Osteoblast (primary cell): Measurements from ENCODE around the gene TBC1D3B. TPM values are rescaled to one million over a fixed set of nuclear protein-coding genes. Genes with fewer than 3 reads are reported as not detected.
"Not testable (repeated sequence)": the region's sequence is repeated elsewhere in the genome, so short reads cannot be mapped to it uniquely, and the experiment has no call there.

ENCODE experiments used
- DNase-seq: peaks from one replicate; pipeline ENCODE4 v3.0.0; 2011; ENCODE audit warnings: low spot score, mixed read lengths; ENCODE audit not compliant: insufficient read length; ENCODE audit errors: missing footprints
- H2AFZ ChIP-seq: 2 replicates; pipeline ENCODE4 v1.6.0; 2011; ENCODE audit warnings: mild to moderate bottlenecking, low read length
- H3K27ac ChIP-seq: 2 replicates; pipeline ENCODE4 v1.5.1; 2011; ENCODE audit warnings: mild to moderate bottlenecking, low read depth, low read length, moderate library complexity
- H3K27me3 ChIP-seq: 2 replicates; pipeline ENCODE4 v1.6.0; 2012; ENCODE audit warnings: mild to moderate bottlenecking, control low read depth, inconsistent platforms, low read length, moderate library complexity; ENCODE audit not compliant: insufficient read depth
- H3K36me3 ChIP-seq: 2 replicates; pipeline ENCODE4 v1.5.1; 2011; ENCODE audit warnings: mild to moderate bottlenecking, low read length, control low read depth, moderate library complexity; ENCODE audit not compliant: insufficient read depth
- H3K4me1 ChIP-seq: 2 replicates; pipeline ENCODE4 v1.5.1; 2011; ENCODE audit warnings: mild to moderate bottlenecking, low read length, control low read depth, moderate library complexity; ENCODE audit not compliant: insufficient read depth
- H3K4me2 ChIP-seq: 2 replicates; pipeline ENCODE4 v1.6.0; 2011; ENCODE audit warnings: mild to moderate bottlenecking, low read length; ENCODE audit not compliant: insufficient read depth
- H3K4me3 ChIP-seq: fragments of 200-600 bp; sonication (generic); 3 replicates; pipeline ENCODE4 v1.5.1; 2012; ENCODE audit warnings: mild to moderate bottlenecking, low read length, inconsistent platforms; ENCODE audit not compliant: insufficient read depth
- H3K79me2 ChIP-seq: 2 replicates; pipeline ENCODE4 v1.6.0; 2012; ENCODE audit warnings: mild to moderate bottlenecking, low read length, control low read depth, inconsistent platforms; ENCODE audit not compliant: insufficient read depth
- H3K9me3 ChIP-seq: 2 replicates; pipeline ENCODE4 v1.5.1; 2011; ENCODE audit warnings: low read depth, low read length, control low read depth
- H4K20me1 ChIP-seq: 2 replicates; pipeline ENCODE4 v1.6.0; 2012; ENCODE audit warnings: mild to moderate bottlenecking, low read length, control low read depth; ENCODE audit not compliant: insufficient read depth
- total RNA-seq: library from RNA; depleted of rRNA; stranded (reverse); fragments of >200 nt; gene quantifications from 2 replicates; pipeline ENCODE4 v1.2.3, GENCODE V29; 2012
- TF ChIP-seq, protein P1 (sequence below): IDR thresholded peaks from 2 replicates; pipeline ENCODE4 v1.5.1; 2011; ENCODE audit warnings: mild to moderate bottlenecking, low read depth, low read length, moderate library complexity; ENCODE audit errors: extremely low read depth

TBC1D3B gene
- total RNA-seq, 1 donor, result 0.36 TPM

DNA sequence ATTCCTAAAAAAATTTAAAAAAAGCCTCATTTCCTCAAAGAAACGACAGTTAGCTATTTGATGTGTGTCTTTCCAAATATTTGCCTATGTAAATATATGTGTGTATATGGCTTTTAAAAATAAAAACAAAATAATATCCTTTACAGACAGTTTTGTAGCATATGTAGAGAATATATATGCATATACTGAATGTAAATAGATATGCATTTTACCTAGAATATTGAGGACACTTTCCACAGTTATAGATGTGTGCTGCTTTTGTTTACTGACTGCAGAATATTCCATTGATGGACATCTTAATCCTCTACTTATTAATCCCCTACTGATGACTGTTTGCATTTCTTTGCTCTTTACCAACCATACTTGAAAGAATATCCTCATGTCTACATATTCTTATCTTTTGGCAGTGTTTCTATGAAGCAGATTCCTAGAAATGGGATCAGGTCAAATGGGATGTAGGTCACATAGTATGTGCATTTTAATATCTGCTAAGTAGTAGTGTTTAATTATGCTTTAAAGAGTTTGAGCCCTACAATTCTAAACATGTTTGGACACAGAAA, 16.9 kb upstream of the TBC1D3B start:
- Histone ChIP-seq H3K4me2 (no peak overlapping the region), H4K20me1 (no peaks in the 10 kb centered on the region), H3K4me3 (no peak overlapping the region), H2AFZ (no peak overlapping the region), H3K36me3 (no peaks in the 10 kb centered on the region), H3K4me1 (peaks cover 10% of the 10 kb centered on the region), H3K79me2 (no peaks in the 10 kb centered on the region), H3K9me3 (no peaks in the 10 kb centered on the region), H3K27ac (no peak overlapping the region), H3K27me3 (no peaks in the 10 kb centered on the region)
- no peak for DNase-seq
- TF ChIP-seq, protein P1, sequence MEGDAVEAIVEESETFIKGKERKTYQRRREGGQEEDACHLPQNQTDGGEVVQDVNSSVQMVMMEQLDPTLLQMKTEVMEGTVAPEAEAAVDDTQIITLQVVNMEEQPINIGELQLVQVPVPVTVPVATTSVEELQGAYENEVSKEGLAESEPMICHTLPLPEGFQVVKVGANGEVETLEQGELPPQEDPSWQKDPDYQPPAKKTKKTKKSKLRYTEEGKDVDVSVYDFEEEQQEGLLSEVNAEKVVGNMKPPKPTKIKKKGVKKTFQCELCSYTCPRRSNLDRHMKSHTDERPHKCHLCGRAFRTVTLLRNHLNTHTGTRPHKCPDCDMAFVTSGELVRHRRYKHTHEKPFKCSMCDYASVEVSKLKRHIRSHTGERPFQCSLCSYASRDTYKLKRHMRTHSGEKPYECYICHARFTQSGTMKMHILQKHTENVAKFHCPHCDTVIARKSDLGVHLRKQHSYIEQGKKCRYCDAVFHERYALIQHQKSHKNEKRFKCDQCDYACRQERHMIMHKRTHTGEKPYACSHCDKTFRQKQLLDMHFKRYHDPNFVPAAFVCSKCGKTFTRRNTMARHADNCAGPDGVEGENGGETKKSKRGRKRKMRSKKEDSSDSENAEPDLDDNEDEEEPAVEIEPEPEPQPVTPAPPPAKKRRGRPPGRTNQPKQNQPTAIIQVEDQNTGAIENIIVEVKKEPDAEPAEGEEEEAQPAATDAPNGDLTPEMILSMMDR, result no peak

DNA sequence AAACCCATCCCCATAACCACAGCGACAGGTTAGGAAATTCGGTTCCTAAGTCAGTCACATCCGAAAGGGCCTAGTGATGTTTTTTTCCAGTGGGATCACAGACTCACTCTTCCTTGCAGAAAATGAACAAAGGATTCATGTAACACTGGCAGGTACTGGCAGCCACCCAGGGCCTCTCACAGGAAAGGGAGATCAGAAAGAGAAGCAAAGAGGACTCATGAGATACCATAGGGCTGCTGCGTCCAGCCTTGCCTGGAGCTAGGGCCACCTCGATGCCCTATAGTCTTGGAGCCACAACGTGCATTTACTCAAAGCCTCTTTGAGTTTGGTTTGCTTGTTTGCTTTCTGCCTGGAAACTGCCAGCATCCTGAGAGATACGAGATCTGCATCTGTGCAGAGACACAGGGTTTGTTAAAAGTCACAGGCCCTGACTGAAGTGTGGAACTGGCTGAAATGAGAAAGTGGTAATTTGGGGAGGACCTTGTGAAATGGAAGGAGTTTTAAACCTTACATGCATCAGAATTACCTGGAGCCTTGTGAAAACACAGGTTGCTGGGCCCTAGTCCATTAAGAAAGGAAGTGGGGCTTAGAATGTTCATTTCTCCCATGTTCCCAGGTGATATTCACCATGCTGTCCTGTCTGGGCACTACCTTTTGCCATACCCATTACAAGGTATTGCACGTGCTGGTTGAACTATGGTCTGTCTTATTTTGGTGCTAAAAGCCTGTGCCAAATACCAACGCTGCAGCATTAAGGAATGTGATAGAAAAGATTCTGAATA, 14.3 kb upstream of the TBC1D3B start:
- H3K4me3 ChIP-seq, H3K79me2 ChIP-seq, DNase-seq, H3K27ac ChIP-seq, H2AFZ ChIP-seq, H3K27me3 ChIP-seq, H3K36me3 ChIP-seq, H3K9me3 ChIP-seq, H3K4me2 ChIP-seq, H4K20me1 ChIP-seq: not testable (repeated sequence)
- H3K4me1 ChIP-seq, result peaks cover 10% of the 10 kb centered on the region

DNA sequence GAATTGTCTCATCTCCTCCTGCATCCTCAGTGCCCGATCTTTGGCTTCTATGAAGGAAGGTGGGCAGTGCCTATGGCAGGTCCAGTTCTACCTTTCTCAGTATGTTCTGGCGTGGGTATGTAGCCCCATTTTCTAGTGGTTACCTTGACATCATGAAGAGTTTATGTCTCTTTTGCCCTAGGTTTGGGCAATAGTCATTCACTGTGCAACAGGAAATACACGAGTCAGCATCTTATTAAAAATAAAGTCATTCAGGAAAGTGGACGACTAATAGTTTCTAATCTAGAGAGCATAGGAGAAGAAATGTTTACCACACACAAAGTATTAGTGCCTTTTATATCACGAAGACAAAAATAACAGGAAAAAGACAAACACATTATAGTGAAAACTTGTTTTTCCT, 13.6 kb upstream of the TBC1D3B start:
- not testable (repeated sequence) for H4K20me1 ChIP-seq, DNase-seq, H3K4me3 ChIP-seq, H3K27ac ChIP-seq, H3K36me3 ChIP-seq, H2AFZ ChIP-seq, H3K4me2 ChIP-seq, H3K9me3 ChIP-seq, H3K79me2 ChIP-seq, H3K27me3 ChIP-seq
- H3K4me1 ChIP-seq, result peaks cover 10% of the 10 kb centered on the region

DNA sequence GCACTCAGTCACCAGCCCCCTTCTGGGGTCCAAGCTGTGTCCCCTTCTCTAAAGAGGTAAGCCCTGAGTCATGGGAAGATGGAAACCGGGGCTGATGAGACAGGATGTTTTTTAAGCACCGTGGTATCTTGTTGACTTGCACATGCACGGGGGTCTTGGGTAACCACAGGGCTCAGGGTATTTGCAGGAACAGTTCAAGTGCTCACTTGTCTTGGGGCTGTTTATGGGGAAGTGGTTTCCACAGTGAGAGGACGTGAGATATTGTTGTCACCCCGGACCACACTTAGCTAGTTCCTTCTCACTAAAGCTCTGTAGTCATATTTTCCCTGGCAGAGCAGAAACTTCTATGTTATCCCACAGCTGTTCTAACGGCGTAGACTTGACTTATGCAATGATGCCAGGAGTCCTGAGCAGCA, 12.5 kb upstream of the TBC1D3B start:
- Histone ChIP-seq H3K4me1 (peaks cover 10% of the 10 kb centered on the region), H3K4me2 (no peak overlapping the region), H3K27me3 (no peaks in the 10 kb centered on the region), H3K9me3 (no peaks in the 10 kb centered on the region), H2AFZ (no peak overlapping the region), H3K27ac (no peak overlapping the region), H3K36me3 (no peaks in the 10 kb centered on the region), H3K4me3 (no peak overlapping the region), H4K20me1 (no peaks in the 10 kb centered on the region), H3K79me2 (no peaks in the 10 kb centered on the region)
- no peak for DNase-seq
- TF ChIP-seq, protein P1, result no peak

DNA sequence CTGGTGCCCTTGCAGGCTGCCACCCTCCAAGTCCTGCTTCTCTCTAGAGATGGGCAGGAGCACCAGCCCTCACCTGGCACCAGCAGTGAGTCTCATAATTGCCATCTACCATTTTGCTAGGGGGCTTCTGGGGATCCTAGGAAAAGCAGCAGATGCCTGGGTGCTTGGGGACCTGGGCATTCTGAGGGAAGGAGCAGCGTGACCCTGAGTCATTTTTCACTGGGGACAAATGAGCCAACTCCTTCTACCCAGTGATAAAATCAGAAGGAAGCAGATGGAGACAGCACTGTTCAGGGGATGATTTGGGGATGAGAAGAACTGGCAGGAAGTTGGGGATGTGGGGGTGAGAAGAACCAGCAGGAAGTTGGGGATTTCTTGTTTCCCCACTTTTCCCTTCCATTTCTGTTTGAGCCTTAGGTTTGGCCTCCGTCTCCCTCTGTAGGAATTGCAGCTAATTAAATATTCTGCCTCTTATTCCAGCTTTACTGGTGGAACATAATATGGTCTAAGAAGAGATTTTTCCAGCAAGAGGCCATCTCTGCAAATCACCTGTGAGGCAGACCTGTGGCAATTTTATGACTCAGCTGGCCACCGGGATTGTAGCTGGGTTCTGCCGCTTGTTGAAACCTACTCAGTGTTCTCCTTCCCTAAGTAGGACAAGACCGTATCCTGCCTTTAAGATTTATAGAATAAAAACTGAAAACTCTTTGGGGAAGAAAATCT, 11.7 kb upstream of the TBC1D3B start:
- H3K4me3 ChIP-seq, H3K4me2 ChIP-seq, H3K27ac ChIP-seq, H2AFZ ChIP-seq, H3K9me3 ChIP-seq, H3K79me2 ChIP-seq, H4K20me1 ChIP-seq, DNase-seq, H3K27me3 ChIP-seq, H3K36me3 ChIP-seq: not testable (repeated sequence)
- peaks cover 10% of the 10 kb centered on the region for H3K4me1 ChIP-seq

DNA sequence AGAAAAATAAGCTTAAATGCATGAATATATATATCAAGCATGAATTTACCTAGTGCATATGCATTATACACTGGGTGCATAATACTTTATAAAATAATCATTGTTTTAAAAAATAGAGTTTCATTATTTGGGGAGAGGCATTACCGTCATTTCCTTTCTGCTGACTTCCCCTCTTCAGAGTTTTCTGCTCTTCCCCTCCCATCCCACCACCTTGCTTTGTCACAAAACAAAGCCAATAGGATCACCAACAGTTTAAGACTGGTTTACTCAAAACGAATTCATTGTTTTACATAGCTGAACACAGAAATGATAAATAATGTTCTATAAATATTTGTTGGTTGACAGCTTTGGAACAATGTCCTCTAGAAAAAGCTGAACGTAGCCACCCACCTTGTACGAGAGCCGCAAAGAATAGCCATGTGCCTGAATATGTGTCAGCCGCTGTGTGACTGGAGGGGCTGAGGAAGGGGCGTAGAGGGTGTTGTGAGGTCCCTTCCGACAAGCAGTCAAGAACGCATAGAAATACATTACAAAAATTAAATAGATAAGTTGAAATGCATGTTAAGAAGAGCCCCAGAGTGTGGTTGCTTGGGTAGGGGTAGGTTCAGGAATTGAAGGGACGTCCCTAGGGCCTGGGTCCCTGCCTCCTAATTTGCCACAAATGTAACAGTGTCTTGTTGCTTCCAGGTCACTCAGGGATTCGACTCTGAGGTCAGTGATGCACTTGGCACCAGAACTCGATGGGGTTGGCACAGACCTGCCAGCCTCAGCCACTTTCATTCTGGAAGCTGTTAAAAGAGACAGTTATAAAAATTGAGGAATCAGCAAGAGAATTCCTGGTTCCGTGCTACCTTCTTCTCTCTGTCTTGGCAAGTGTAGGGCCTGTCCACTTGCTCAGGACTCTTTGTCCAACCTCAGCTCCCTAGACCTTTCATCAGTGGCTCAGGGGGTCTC, 10.7 kb upstream of the TBC1D3B start:
- not testable (repeated sequence) for H3K4me2 ChIP-seq, H3K4me3 ChIP-seq, H3K4me1 ChIP-seq, H3K9me3 ChIP-seq, H3K36me3 ChIP-seq, H3K79me2 ChIP-seq, DNase-seq, H4K20me1 ChIP-seq, H3K27me3 ChIP-seq, H3K27ac ChIP-seq, H2AFZ ChIP-seq
